ENCODE measurements around the gene WDR83.
A peak's percentile ranks its signal among the peaks of the same experiment; 100 is the strongest.
"Not testable (repeated sequence)": the region's sequence is repeated elsewhere in the genome, so short reads cannot be mapped to it uniquely, and the experiment has no call there.

The WDR83 gene

GRCh38 chr19:12656899-12657571 lies 9.6 kb upstream of the WDR83 start:
- DNase-seq (ENCODE audit: low spot score): no peak

DNA sequence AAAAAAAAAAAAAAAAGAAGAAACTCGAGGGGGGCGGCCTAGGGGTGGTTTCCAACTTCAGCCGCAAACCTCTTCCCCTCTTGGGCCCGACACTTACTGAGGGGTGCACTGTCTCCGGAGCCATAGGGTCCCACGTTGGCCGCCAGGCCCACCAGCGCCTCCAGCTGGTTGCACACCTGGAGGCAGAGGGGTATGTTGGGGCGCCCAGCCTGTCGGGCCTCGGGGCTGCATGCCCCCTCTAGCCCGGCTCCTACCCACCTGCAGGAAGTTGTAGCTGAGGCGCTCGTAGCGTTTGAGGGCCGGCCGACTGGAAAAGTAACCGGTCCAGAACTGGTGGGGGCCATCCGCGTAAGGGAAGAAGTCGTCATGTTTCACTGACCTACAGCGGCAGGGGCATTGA lies 8.6 kb upstream of the WDR83 start:
- DNase-seq (ENCODE audit: low spot score): no peak

- no peak for DNase-seq (ENCODE audit: low spot score)
These were observed 5.6 kb upstream of the WDR83 start for GRCh38 chr19:12660980-12661379.

- DNase-seq (ENCODE audit: low spot score): no peak
These were observed 2.0 kb upstream of the WDR83 start for GRCh38 chr19:12664406-12665280.

GRCh38 chr19:12665281-12665573 lies 1.4 kb upstream of the WDR83 start:
- no peak for DNase-seq (ENCODE audit: low spot score)

GRCh38 chr19:12665671-12666264 lies 839 bp upstream of the WDR83 start:
- DNase-seq (ENCODE audit: low spot score): no peak

GRCh38 chr19:12667731-12668302 lies 1.2 kb downstream of the WDR83 start:
- DNase-seq (ENCODE audit: low spot score): no peak

- no peak for DNase-seq (ENCODE audit: low spot score)
These were observed 1.7 kb downstream of the WDR83 start for GRCh38 chr19:12668346-12668745.

GRCh38 chr19:12668932-12669269 lies 2.3 kb downstream of the WDR83 start:
- DNase-seq (ENCODE audit: low spot score): peak; percentile 46

DNA sequence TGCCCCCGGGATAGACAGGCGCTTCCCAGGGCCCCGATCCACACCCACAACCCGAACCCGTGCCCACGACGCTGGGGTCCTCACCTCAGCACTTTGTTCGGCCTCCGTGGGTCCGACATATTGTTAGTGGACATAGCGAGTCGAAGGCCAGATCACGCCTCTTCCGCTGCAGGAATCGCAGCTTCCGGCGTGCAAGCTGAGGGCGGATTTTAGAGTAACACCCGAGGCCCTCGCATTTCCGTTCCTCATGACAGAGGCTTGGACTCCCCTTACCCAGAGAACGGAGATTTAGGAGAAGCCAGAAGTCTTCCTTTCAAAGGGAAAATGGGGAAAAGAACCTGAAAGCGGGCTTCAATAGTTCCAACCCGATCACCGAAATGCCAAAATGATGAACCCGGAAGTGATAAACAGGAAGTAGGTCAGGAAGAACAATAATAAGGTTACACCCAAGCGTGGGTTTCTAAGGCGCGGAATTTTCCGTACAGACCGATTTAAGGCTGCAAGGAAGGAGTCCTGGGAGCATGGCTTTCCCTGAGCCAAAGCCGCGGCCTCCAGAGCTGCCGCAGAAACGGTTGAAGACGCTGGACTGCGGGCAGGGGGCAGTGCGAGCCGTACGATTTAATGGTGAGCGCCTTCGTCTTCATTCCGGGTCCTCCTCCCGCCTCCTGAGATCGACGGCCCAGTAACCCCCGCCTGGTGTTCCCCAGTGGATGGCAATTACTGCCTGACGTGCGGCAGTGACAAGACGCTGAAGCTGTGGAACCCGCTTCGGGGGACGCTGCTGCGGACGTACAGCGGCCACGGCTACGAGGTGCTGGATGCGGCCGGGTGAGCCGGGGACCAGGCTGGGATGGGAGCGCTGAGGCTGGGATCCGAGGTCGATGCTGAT lies 2.9 kb downstream of the WDR83 start:
- peak; percentile 83 for DNase-seq (ENCODE audit: low spot score)

DNA sequence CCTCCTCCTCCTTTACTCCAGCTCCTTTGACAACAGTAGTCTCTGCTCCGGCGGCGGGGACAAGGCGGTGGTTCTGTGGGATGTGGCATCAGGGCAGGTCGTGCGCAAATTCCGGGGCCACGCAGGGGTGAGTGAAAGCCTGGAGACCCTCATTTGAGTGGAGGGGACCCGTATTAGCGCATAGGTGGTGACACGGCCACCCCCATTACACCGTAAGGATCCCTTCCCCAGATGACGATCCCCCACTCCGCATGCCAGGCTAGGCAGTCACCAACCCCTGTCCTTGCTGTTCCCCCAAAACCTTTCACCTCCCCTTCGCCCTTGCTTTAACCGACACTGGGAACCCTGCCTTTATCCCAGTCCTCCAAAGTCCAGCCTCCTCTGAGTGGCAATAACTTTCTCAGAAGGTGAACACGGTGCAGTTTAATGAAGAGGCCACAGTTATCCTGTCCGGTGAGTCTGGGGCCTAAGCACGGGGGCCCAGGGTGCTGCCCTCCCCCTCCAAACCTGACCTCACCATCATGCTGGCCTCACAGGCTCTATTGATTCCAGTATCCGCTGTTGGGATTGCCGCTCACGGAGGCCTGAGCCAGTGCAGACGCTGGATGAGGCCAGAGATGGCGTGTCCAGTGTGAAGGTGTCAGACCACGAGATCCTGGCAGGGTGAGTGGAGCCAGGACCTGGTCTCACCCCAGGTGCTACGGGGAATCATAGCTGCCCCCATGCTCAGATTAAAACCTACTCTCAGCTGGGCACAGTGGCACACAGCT lies 3.7 kb downstream of the WDR83 start:
- DNase-seq (ENCODE audit: low spot score): no peak

- DNase-seq (ENCODE audit: low spot score): no peak
These were observed 6.1 kb downstream of the WDR83 start for GRCh38 chr19:12672744-12673143.

DNA sequence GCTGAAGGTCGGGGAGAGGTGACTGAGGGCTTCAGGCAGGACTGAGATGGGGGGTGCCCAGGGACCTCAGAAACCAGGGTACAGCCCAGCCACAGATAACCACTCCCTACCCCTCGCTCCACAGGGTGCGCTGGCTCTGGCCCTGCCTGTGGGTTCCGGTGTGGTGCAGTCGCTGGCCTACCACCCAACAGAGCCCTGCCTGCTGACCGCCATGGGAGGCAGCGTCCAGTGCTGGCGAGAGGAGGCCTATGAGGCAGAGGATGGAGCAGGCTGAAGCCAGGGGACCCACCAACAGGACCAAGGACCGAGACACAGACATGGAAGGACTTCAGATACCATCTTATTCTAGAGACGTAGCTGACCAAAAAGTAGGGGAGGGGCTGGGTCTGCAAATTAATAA lies 8.8 kb downstream of the WDR83 start:
- DNase-seq (ENCODE audit: low spot score): no peak

GRCh38 chr19:12675940-12676339 lies 9.3 kb downstream of the WDR83 start:
- no peak for DNase-seq (ENCODE audit: low spot score)

GRCh38 chr19:12676384-12676792 lies 9.8 kb downstream of the WDR83 start:
- DNase-seq (ENCODE audit: low spot score): peak; percentile 72

DNA sequence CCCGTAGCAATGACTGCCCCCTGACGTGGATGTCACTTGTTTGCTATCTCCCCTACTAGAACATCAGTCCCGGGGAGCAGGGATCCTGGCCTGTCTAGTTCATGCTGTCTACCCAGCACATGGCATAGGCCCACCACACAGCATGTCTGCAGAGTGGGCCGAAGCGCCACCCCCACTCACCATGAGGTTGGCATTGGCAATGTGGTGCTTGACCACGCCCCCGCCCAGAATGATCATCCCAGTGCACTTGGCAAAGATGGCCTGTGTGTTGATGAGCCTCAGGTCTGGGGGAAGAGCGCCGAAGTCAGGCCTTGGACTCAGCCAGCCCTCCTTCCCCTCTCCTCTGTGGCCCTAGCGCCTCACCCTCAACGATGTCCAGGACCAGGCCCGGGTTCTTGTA lies 10.3 kb downstream of the WDR83 start:
- DNase-seq (ENCODE audit: low spot score): no peak

DNA sequence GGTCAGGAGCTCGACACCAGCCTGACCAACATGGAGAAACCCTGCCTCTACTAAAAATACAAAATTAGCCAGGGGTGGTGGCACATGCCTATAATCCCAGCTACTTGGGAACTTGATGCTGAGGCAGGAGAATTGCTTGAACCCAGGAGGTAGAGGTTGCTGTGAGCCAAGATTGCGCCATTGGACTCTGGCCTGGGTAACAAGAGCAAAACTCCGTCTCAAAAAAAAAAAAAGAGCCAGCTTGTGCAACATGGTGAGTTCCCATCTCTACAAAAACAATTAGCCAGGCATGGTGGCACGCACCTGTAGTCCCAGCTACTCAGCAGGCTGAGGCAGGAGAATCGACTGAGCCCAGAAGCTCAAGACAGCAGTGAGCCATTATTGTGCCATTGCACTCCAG lies 11.4 kb downstream of the WDR83 start:
- not testable (repeated sequence) for DNase-seq (ENCODE audit: low spot score)

DNA sequence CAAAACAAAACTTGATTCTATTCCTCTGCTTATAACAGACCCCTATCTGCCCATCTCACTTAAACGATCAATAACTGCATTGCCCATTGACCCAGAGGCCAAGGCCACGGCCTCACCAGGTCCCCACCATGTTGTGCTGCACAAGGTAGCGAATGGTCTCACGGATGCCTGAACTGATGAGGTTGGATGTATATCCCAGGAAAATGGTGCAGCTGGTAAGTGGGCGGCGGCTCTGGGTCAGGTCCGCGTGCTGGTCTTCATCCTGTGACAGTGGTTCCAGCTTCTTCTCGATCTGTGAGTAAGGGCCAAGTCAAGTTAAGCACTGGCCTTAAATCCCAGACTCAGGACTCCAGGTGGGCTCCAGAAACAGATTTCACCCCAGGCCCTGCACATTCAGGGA lies 13.4 kb downstream of the WDR83 start:
- DNase-seq (ENCODE audit: low spot score): no peak

DNA sequence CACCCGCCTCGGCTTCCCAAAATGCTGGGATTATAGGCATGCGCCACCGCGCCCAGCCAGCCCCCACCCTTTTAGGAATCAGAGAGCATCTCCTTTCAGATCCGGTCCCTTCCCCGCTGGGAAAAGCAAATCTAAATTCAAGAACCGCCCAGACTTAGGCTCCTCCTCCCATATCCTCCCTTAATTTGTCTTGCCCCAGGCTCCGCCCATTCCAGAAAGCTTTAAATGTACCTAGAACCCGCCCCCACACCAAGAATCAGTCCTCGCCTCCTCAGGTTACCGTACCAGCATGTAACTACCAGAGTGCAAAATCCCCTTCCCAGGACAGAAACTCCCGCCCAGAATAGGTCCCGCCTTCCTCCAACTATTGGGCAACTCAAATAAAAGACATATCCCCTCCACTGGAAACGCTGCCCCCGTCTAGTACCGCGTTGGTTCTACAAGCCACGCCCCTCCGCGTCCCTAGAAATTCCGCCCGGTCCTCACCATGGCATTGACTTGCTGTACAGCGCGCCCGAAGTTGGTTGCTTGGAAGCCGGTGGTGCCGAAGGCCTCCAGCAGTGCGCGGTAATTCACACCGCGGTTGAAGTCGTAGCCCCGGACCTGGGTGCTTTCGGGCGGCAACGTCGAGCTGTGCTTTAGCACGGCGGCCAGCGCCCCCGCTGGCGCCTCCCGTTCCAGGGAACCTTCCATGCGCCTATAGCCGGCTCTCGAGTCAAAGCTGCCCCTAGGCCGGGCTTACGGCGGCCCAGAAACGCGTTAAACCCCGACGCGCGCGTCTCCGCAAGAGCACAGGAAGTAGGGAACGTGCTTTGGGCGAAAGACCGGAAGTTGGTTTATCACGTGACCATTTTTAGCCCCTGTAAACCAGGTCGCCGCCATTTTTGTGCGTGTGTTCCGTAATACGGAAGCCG lies 14.7 kb downstream of the WDR83 start, which contains the start of gene DHPS:
Gene DHPS (minus strand): TSS at position 807 of the 914 bp plus-strand sequence. CDS start 114 bp downstream, at position 693.
- DNase-seq (ENCODE audit: low spot score): peak; percentile 95

- DNase-seq (ENCODE audit: low spot score): no peak
These were observed 19.2 kb downstream of the WDR83 start for GRCh38 chr19:12685831-12686230.

Measured in LoVo (cell line).